Fibroblast of lung (primary cell): Measurements from ENCODE around the gene ZCCHC2.

Experiments
- CTCF ChIP-seq, 2 donors: IDR thresholded peaks in 1 of 2; conservative IDR thresholded peaks in 1 of 2; 1 replicate in 1 of 2; 2 replicates in 1 of 2; pipeline ENCODE4 v1.5.1; 2011 to 2012; ENCODE audit warnings: low read length in 2 of 2, control low read depth in 1 of 2, inconsistent platforms in 1 of 2, low read depth in 1 of 2, mild to moderate bottlenecking in 1 of 2
- EZH2 ChIP-seq: IDR thresholded peaks from 2 replicates; pipeline ENCODE4 v1.5.1; 2012; ENCODE audit warnings: low read length, control low read depth, mild to moderate bottlenecking; ENCODE audit errors: missing control alignments

GRCh38 chr18:62529597-62529996 is 6.8 kb downstream of the ZCCHC2 start:
- TF ChIP-seq CTCF (conservative IDR thresholded peaks at IDR 0.05 in 1 of 2, IDR thresholded peaks at IDR 0.05 in 1 of 2; ENCODE audit: low read depth in 1 of 2, low read length in 2 of 2), result no peak
- no peak for TF ChIP-seq EZH2
